Measurements from ENCODE around the gene RNF44.

- no peak for TF ChIP-seq CTCF (IDR thresholded peaks at IDR 0.05)
- TF ChIP-seq POLR2A (IDR thresholded peaks at IDR 0.05): no peak
Measured at GRCh38 chr5:176538989-176539384, 1.8 kb upstream of the RNF44 start.
